ENCODE measurements around the gene C4orf54. TPM values are rescaled to one million over a fixed set of nuclear protein-coding genes. Genes with fewer than 3 reads are reported as not detected.

The C4orf54 gene
- total RNA-seq, 4 donors from 2014 or later = under 0.01 TPM; not detected in 3

- TF ChIP-seq CTCF (IDR thresholded peaks at IDR 0.05; ENCODE audit: low read depth) = no peak
Observed at GRCh38 chr4:99625369-99625768, 32.3 kb downstream of the C4orf54 start.

GRCh38 chr4:99624141-99624719, 33.4 kb downstream of the C4orf54 start:
- TF ChIP-seq CTCF (IDR thresholded peaks at IDR 0.05; ENCODE audit: low read depth) = no peak

GRCh38 chr4:99622341-99622740, 35.3 kb downstream of the C4orf54 start:
- no peak for TF ChIP-seq CTCF (IDR thresholded peaks at IDR 0.05; ENCODE audit: low read depth)

- TF ChIP-seq CTCF (IDR thresholded peaks at IDR 0.05; ENCODE audit: low read depth) = no peak
Observed at GRCh38 chr4:99617374-99617773, 40.3 kb downstream of the C4orf54 start.

- TF ChIP-seq CTCF (IDR thresholded peaks at IDR 0.05; ENCODE audit: low read depth) = no peak
Observed at GRCh38 chr4:99615170-99615820, 42.3 kb downstream of the C4orf54 start.

- TF ChIP-seq CTCF (IDR thresholded peaks at IDR 0.05; ENCODE audit: low read depth) = no peak
Observed at GRCh38 chr4:99614491-99614890, 43.1 kb downstream of the C4orf54 start.

GRCh38 chr4:99612704-99613103, 44.9 kb downstream of the C4orf54 start:
- TF ChIP-seq CTCF (IDR thresholded peaks at IDR 0.05; ENCODE audit: low read depth) = no peak
